ENCODE results near the gene TJP2. TPM values are rescaled to one million over a fixed set of nuclear protein-coding genes. Genes with fewer than 3 reads are reported as not detected.

Gene TJP2
- total RNA-seq, 4 donors from 2014 or later = 39.3 to 147 (median 104) TPM

- Histone ChIP-seq H3K27me3 (no peaks in the 10 kb centered on the region), H3K9me3 (no peaks in the 10 kb centered on the region), H3K36me3 (peaks cover 0 to 99% of the 10 kb centered on the region in 2 donors), H3K4me1 (no peaks in the 10 kb centered on the region), H3K4me3 (no peak overlapping the region), H3K27ac (no peak overlapping the region)
- WGBS, 2 donors (ENCODE audit: low coverage in 1 of 2) = 92 to 95% methylated on average over 4 of the region's 4 CpGs
- ATAC-seq = no peak
- no peak for TF ChIP-seq CTCF (IDR thresholded peaks at IDR 0.05)
- TF ChIP-seq POLR2A (IDR thresholded peaks at IDR 0.05) = no peak
- TF ChIP-seq POLR2AphosphoS5 (IDR thresholded peaks at IDR 0.05) = no peak
- no peak for TF ChIP-seq EP300 (IDR thresholded peaks at IDR 0.05)
Measured at GRCh38 chr9:69237702-69238295, 63.7 kb downstream of the TJP2 start.

- Histone ChIP-seq H3K36me3 (peaks cover 0 to 68% of the 10 kb centered on the region in 2 donors), H3K4me3 (no peak overlapping the region)
Measured at GRCh38 chr9:69243116-69243515, 69.0 kb downstream of the TJP2 start.

GRCh38 chr9:69246629-69247028 is 72.6 kb downstream of the TJP2 start:
- 97 to 100% methylated on average over 2 of the region's 2 CpGs for WGBS, 2 donors (ENCODE audit: low coverage in 1 of 2)
- no peak overlapping the region for H3K4me3 ChIP-seq
- no peak for ATAC-seq
- peaks cover 0 to 66% of the 10 kb centered on the region in 2 donors for H3K36me3 ChIP-seq
- H3K9me3 ChIP-seq = no peaks in the 10 kb centered on the region
- no peak overlapping the region for H3K27ac ChIP-seq
- H3K4me1 ChIP-seq = peaks cover 0 to 11% (median 3%) of the 10 kb centered on the region in 3 donors
- TF ChIP-seq POLR2AphosphoS5 (IDR thresholded peaks at IDR 0.05) (no peak), POLR2A (IDR thresholded peaks at IDR 0.05) (no peak), CTCF (IDR thresholded peaks at IDR 0.05) (no peak), EP300 (IDR thresholded peaks at IDR 0.05) (no peak)
- no peaks in the 10 kb centered on the region for H3K27me3 ChIP-seq

More at GRCh38 chr9:69243116-69243515, 69.0 kb downstream of the TJP2 start:
- Histone ChIP-seq H3K27me3 (no peaks in the 10 kb centered on the region), H3K27ac (no peak overlapping the region), H3K9me3 (no peaks in the 10 kb centered on the region), H3K4me1 (peaks cover 0 to 11% (median 3%) of the 10 kb centered on the region in 3 donors)
- 57 to 72% methylated on average over 2 of the region's 2 CpGs for WGBS, 2 donors (ENCODE audit: low coverage in 1 of 2)
- no peak for ATAC-seq
- TF ChIP-seq CTCF (IDR thresholded peaks at IDR 0.05) (no peak), EP300 (IDR thresholded peaks at IDR 0.05) (no peak), POLR2AphosphoS5 (IDR thresholded peaks at IDR 0.05) (no peak), POLR2A (IDR thresholded peaks at IDR 0.05) (no peak)

GRCh38 chr9:69248005-69248404 is 73.9 kb downstream of the TJP2 start:
- H3K4me3 ChIP-seq = no peak overlapping the region
- no peak for ATAC-seq
- H3K4me1 ChIP-seq = peaks cover 0 to 11% (median 3%) of the 10 kb centered on the region in 3 donors
- H3K27me3 ChIP-seq = no peaks in the 10 kb centered on the region
- H3K9me3 ChIP-seq = no peaks in the 10 kb centered on the region
- WGBS, 2 donors (ENCODE audit: low coverage in 1 of 2) = 93 to 100% methylated on average over 6 to 15 of the region's 22 CpGs
- H3K27ac ChIP-seq = no peak overlapping the region
- H3K36me3 ChIP-seq = peaks cover 0 to 66% of the 10 kb centered on the region in 2 donors
- no peak for TF ChIP-seq EP300 (IDR thresholded peaks at IDR 0.05)

DNA sequence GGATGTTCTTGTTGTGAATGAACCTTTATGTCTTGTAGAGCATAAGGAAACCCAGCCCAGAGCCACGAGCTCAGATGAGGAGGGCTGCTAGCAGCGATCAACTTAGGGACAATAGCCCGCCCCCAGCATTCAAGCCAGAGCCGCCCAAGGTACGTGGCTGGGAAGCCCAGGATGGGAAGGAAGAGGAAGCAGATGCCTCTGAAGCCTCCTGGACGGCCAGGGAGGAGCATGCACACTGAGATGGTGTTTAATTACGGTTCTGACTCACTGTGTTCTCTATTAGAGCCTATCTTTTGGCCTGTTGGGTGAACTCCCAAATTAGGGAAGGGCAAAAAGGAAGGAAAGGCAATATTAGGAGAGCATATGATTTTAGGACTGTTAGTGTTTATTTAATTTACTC is 75.3 kb downstream of the TJP2 start:
- Histone ChIP-seq H3K27me3 (no peaks in the 10 kb centered on the region), H3K4me1 (peaks cover 0 to 8% (median under 1%) of the 10 kb centered on the region in 3 donors), H3K36me3 (peaks cover 0 to 78% of the 10 kb centered on the region in 2 donors), H3K27ac (no peak overlapping the region), H3K9me3 (no peaks in the 10 kb centered on the region), H3K4me3 (no peak overlapping the region)
- WGBS, 2 donors (ENCODE audit: low coverage in 1 of 2) = 39 to 75% methylated on average over 2 of the region's 7 CpGs
- ATAC-seq = peak; percentile 25
- TF ChIP-seq CTCF (IDR thresholded peaks at IDR 0.05) = no peak
- TF ChIP-seq EP300 (IDR thresholded peaks at IDR 0.05) = no peak
- no peak for TF ChIP-seq POLR2A (IDR thresholded peaks at IDR 0.05)
- TF ChIP-seq POLR2AphosphoS5 (IDR thresholded peaks at IDR 0.05) = no peak
